H1 (cell line): ENCODE measurements around the gene SFXN4. TPM values are rescaled to one million over a fixed set of nuclear protein-coding genes. Genes with fewer than 3 reads are reported as not detected.

Source experiments
- CTCF ChIA-PET: fragments of 300-600 bp; sonication (Branson Sonifier 250); formaldehyde crosslinking; loops from one replicate; lab custom pipeline; 2021; ENCODE audit not compliant: partially characterized antibody; lab: Charles Lee
- POLR2A ChIA-PET: fragments of 300-600 bp; sonication (Branson Sonifier 250); formaldehyde crosslinking; loops from one replicate; lab custom pipeline; 2021; ENCODE audit warnings: inconsistent platforms; ENCODE audit not compliant: partially characterized antibody; lab: Charles Lee
- DNase-seq, 2 experiments: peaks; one replicate each; pipeline versions ENCODE4 v3.0.0 to v3.0.0-alpha.2; 2010 to 2022; ENCODE audit warnings: low spot score in 2 of 2, low read depth in 1 of 2, mixed read lengths in 1 of 2
- FAIRE-seq: peaks from 2 replicates; lab custom pipeline; 2011; peaks lifted over from hg19 to GRCh38; lab: Jason Lieb, UNC
- H2AFZ ChIP-seq: 2 replicates; pipeline ENCODE4 v1.8.1; 2012; ENCODE audit warnings: low read length, inconsistent platforms
- H2AK5ac ChIP-seq: 2 replicates; pipeline ENCODE4 v1.6.1; 2013; ENCODE audit warnings: low read depth, low read length
- H2BK120ac ChIP-seq: replicated peaks from 2 replicates; pipeline ENCODE3; 2013; ENCODE audit warnings: low read depth, low read length, inconsistent platforms
- H2BK12ac ChIP-seq: 2 replicates; pipeline ENCODE4 v1.6.1; 2013; ENCODE audit warnings: low read depth, low read length
- H2BK15ac ChIP-seq: 2 replicates; pipeline ENCODE4 v1.6.1; 2013; ENCODE audit warnings: low read length
- H2BK20ac ChIP-seq: 2 replicates; pipeline ENCODE4 v1.6.1; 2013; ENCODE audit warnings: low read length
- H2BK5ac ChIP-seq: 2 replicates; pipeline ENCODE4 v1.6.1; 2013; ENCODE audit warnings: low read depth, low read length
- H3K14ac ChIP-seq: 2 replicates; pipeline ENCODE4 v1.6.1; 2013; ENCODE audit warnings: inconsistent platforms; ENCODE audit not compliant: insufficient read length
- H3K18ac ChIP-seq: 2 replicates; pipeline ENCODE4 v1.6.1; 2013; ENCODE audit warnings: low read length; ENCODE audit errors: extremely low read depth
- H3K23ac ChIP-seq: 2 replicates; pipeline ENCODE4 v1.6.1; 2013; ENCODE audit warnings: inconsistent platforms; ENCODE audit not compliant: insufficient read length
- H3K23me2 ChIP-seq: 2 replicates; pipeline ENCODE4 v1.6.1; 2013; ENCODE audit warnings: low read depth, low read length
- H3K27ac ChIP-seq: 2 replicates; pipeline ENCODE4 v1.6.1; 2011; ENCODE audit warnings: low read depth, low read length, inconsistent platforms
- H3K27me3 ChIP-seq, 4 experiments: replicated peaks in 1 of 4; 1 replicate in 1 of 4; 2 replicates in 3 of 4; pipeline versions ENCODE4 v1.6.1 to v1.8.1; 2011 to 2013; ENCODE audit warnings: low read length in 3 of 4, mild to moderate bottlenecking in 3 of 4, inconsistent platforms in 2 of 4, mixed read lengths in 2 of 4, moderate library complexity in 1 of 4; ENCODE audit not compliant: control insufficient read depth in 3 of 4, insufficient read depth in 3 of 4; ENCODE audit errors: extremely low read depth in 1 of 4
- H3K36me3 ChIP-seq, 4 experiments: 2 replicates each; pipeline versions ENCODE4 v1.6.1 to v1.8.1; 2011 to 2013; ENCODE audit warnings: mild to moderate bottlenecking in 4 of 4, low read length in 3 of 4, moderate library complexity in 2 of 4, control low read depth in 1 of 4, inconsistent platforms in 1 of 4; ENCODE audit not compliant: insufficient read depth in 4 of 4, control insufficient read depth in 2 of 4
- H3K4ac ChIP-seq: replicated peaks from 2 replicates; pipeline ENCODE3; 2013; ENCODE audit warnings: low read length, low read depth, mixed read lengths, inconsistent platforms; ENCODE audit not compliant: insufficient read length
- H3K4me1 ChIP-seq, 4 experiments: replicated peaks in 1 of 4; 1 replicate in 1 of 4; 2 replicates in 3 of 4; pipeline versions ENCODE4 v1.6.1 to v1.8.1; 2011 to 2013; ENCODE audit warnings: low read length in 3 of 4, inconsistent platforms in 2 of 4, mixed read lengths in 1 of 4; ENCODE audit not compliant: insufficient read depth in 4 of 4, control insufficient read depth in 3 of 4
- H3K4me2 ChIP-seq, 2 experiments: 2 replicates each; pipeline versions ENCODE4 v1.6.1 to v1.8.1; 2011 to 2013; ENCODE audit warnings: low read depth in 2 of 2, low read length in 2 of 2, control low read depth in 1 of 2, inconsistent platforms in 1 of 2, mild to moderate bottlenecking in 1 of 2; ENCODE audit not compliant: insufficient read depth in 1 of 2
- H3K4me3 ChIP-seq, 4 experiments: fragments of 200-600, 300-600 bp in 1 of 4; sonication (generic), shearing (Covaris generic), sonication (Bioruptor Twin) in 1 of 4; 2 replicates each; pipeline versions ENCODE4 v1.5.1 to v1.8.1; 2011 to 2016; ENCODE audit warnings: low read length in 4 of 4, low read depth in 3 of 4, control low read depth in 2 of 4, inconsistent platforms in 2 of 4, mild to moderate bottlenecking in 2 of 4, mixed read lengths in 1 of 4, moderate library complexity in 1 of 4; ENCODE audit not compliant: insufficient read depth in 2 of 4; ENCODE audit errors: extremely low read depth in 1 of 4
- H3K56ac ChIP-seq: replicated peaks from 2 replicates; pipeline ENCODE3; 2013; ENCODE audit warnings: low read depth, mild to moderate bottlenecking, mixed read lengths, low read length, inconsistent platforms; ENCODE audit not compliant: insufficient read length
- H3K79me1 ChIP-seq: 2 replicates; pipeline ENCODE4 v1.6.1; 2013; ENCODE audit warnings: low read depth, low read length, control low read depth
- H3K79me2 ChIP-seq, 2 experiments: 2 replicates each; pipeline versions ENCODE4 v1.6.1 to v1.8.1; 2012 to 2013; ENCODE audit warnings: low read length in 2 of 2, mild to moderate bottlenecking in 2 of 2, inconsistent platforms in 1 of 2; ENCODE audit not compliant: insufficient read depth in 2 of 2, control insufficient read depth in 1 of 2
- H3K9ac ChIP-seq, 4 experiments: replicated peaks in 1 of 4; 1 replicate in 1 of 4; 2 replicates in 3 of 4; pipeline versions ENCODE4 v1.6.1 to v1.8.1; 2011 to 2013; ENCODE audit warnings: low read depth in 3 of 4, low read length in 3 of 4, control low read depth in 2 of 4, mild to moderate bottlenecking in 2 of 4, moderate library complexity in 2 of 4, inconsistent platforms in 1 of 4; ENCODE audit errors: extremely low read depth in 1 of 4
- H3K9me3 ChIP-seq, 2 experiments: 2 replicates each; pipeline versions ENCODE4 v1.6.1 to v1.8.1; 2012 to 2013; ENCODE audit warnings: mild to moderate bottlenecking in 2 of 2, moderate library complexity in 2 of 2, control low read depth in 1 of 2, inconsistent platforms in 1 of 2, low read depth in 1 of 2, low read length in 1 of 2, mixed read lengths in 1 of 2; ENCODE audit not compliant: insufficient read depth in 2 of 2
- H4K20me1 ChIP-seq, 2 experiments: replicated peaks in 1 of 2; 2 replicates each; pipeline versions ENCODE3 to v1.8.1; 2011 to 2013; ENCODE audit warnings: inconsistent platforms in 2 of 2, low read length in 2 of 2, mild to moderate bottlenecking in 1 of 2; ENCODE audit not compliant: insufficient read depth in 2 of 2, control insufficient read depth in 1 of 2
- H4K5ac ChIP-seq: 2 replicates; pipeline ENCODE4 v1.6.1; 2013; ENCODE audit warnings: low read length, low read depth, mixed read lengths, inconsistent platforms; ENCODE audit not compliant: insufficient read length
- H4K8ac ChIP-seq: 2 replicates; pipeline ENCODE4 v1.8.0; 2013; ENCODE audit warnings: mild to moderate bottlenecking, moderate library complexity, low read length, inconsistent platforms; ENCODE audit not compliant: insufficient read depth; ENCODE audit errors: extremely low read depth
- H4K91ac ChIP-seq: replicated peaks from 2 replicates; pipeline ENCODE3; 2013; ENCODE audit warnings: low read length, mixed read lengths, inconsistent platforms; ENCODE audit not compliant: insufficient read length
- EZH2 ChIP-seq: fragments of 200-600 bp; sonication (generic); IDR thresholded peaks from 2 replicates; pipeline ENCODE4 v1.7.1; 2012; ENCODE audit warnings: low read depth, mild to moderate bottlenecking, moderate library complexity, low read length, inconsistent platforms; ENCODE audit not compliant: severe bottlenecking
- KDM4A ChIP-seq: IDR thresholded peaks from one replicate; pipeline ENCODE4 v1.7.1; 2012; ENCODE audit warnings: low read depth, mild to moderate bottlenecking, moderate library complexity, low read length, inconsistent platforms; ENCODE audit not compliant: severe bottlenecking
- RFX5 ChIP-seq: IDR thresholded peaks from 2 replicates; pipeline ENCODE4 v1.6.1; 2011; ENCODE audit warnings: low read depth, low read length, improper control_type of control experiment, borderline replicate concordance
- RXRA ChIP-seq: IDR thresholded peaks from 2 replicates; pipeline ENCODE4 v1.6.1; 2011; ENCODE audit warnings: low read depth, mild to moderate bottlenecking, low read length, moderate library complexity; ENCODE audit not compliant: insufficient read depth
- SP4 ChIP-seq: IDR thresholded peaks from 2 replicates; pipeline ENCODE4 v1.6.1; 2012; ENCODE audit warnings: low read length, inconsistent platforms
- SRF ChIP-seq: IDR thresholded peaks from 2 replicates; pipeline ENCODE4 v1.6.1; 2011; ENCODE audit warnings: mild to moderate bottlenecking, low read depth, low read length, moderate library complexity
- TEAD4 ChIP-seq: IDR thresholded peaks from 2 replicates; pipeline ENCODE4 v1.6.1; 2012; ENCODE audit warnings: low read depth, low read length, inconsistent platforms, mixed read lengths
- WGBS, 2 experiments: shearing (Covaris generic) in 1 of 2; methylation state at CpG; one replicate each; pipeline versions ENCODE4 v1.1.6 to v1.1.7; 2013 to 2015; ENCODE audit warnings: low lambda C conversion rate in 2 of 2, mixed read lengths in 2 of 2, inconsistent platforms in 1 of 2, low coverage in 1 of 2, missing lambda C conversion rate in 1 of 2; ENCODE audit not compliant: insufficient replicate concordance in 2 of 2, insufficient coverage in 1 of 2, insufficient read length in 1 of 2; ENCODE audit errors: extremely low coverage in 1 of 2, missing lambda C conversion rate in 1 of 2; 5-methylcytosine and 5-hydroxymethylcytosine counted together
- polyA plus RNA-seq, 7 experiments: library from polyadenylated mRNA; depleted of rRNA in 3 of 7; stranded (reverse) in 5 of 7; unstranded in 2 of 7; fragments of >200 nt in 5 of 7; fragments of 200-250 nt in 2 of 7; gene quantifications; 1 replicate in 5 of 7; 2 replicates in 1 of 7; 4 replicates in 1 of 7; pipeline versions ENCODE4 v1.2.1 to v1.2.3, GENCODE V29; 2011 to 2013; ENCODE audit warnings: missing spikeins in 2 of 7, mixed read lengths in 2 of 7
- total RNA-seq: library from RNA; stranded (reverse); fragmentation: NEBNext Ultra II Directional; extraction: Animal tissue kit (Norgen Biotek cat#: 25700); gene quantifications from 2 replicates; pipeline ENCODE4 v1.2.1, GENCODE V29; 2021
- TF ChIP-seq, protein P1 (sequence below): IDR thresholded peaks from 2 replicates; pipeline ENCODE4 v1.6.1; 2011; ENCODE audit warnings: low read depth, mild to moderate bottlenecking, low read length; ENCODE audit not compliant: insufficient read depth

The SFXN4 gene
- total and polyA plus RNA-seq, 2 of the 8 experiments (the other 6 are each of a cell fraction or from before 2014, with no cell fraction given): 15.4 to 21.6 TPM

DNA sequence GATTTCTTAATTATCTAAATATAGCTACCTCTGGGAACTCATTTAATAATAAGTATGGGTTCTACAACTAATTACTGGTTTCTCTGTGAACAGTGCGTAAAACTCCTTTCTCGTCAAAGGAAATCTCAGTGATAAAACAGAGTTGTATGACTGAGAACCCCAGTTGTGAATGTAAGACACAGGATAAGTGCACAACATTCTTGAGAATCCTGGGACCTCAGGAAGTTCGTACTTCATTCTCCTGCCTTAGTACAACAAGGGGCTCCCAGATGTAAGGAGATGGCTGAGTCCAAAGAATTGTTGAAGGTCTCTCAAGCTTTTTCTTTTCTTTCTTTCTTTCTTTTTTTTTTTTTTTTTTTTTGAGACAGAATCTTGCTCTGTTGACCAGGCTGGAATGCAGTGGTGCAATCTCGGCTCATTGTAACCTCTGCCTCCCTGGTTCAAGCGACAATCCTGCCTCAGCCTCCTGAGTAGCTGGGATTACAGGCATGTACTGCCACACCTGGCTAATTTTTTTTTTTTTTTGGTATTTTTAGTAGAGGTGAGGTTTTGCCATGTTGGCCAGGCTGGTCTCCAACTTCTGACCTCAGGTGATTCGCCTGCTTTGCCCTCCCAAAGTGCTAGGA lies 49.1 kb downstream of the SFXN4 start:
- H2BK12ac ChIP-seq: no peak overlapping the region
- no peak overlapping the region for H3K4me3 ChIP-seq
- no peaks in the 10 kb centered on the region for H3K27me3 ChIP-seq
- no peaks in the 10 kb centered on the region for H3K79me2 ChIP-seq
- H4K5ac ChIP-seq: no peak overlapping the region
- H2BK20ac ChIP-seq: no peak overlapping the region
- no peak overlapping the region for H3K4ac ChIP-seq
- no peak overlapping the region for H2BK120ac ChIP-seq
- no peak for DNase-seq
- TF ChIP-seq EZH2: no peak
- TF ChIP-seq RXRA: no peak
- TF ChIP-seq RFX5: no peak
- TF ChIP-seq SP4: no peak
- no peak for TF ChIP-seq SRF
- no peak for TF ChIP-seq KDM4A
- TF ChIP-seq, protein P1, sequence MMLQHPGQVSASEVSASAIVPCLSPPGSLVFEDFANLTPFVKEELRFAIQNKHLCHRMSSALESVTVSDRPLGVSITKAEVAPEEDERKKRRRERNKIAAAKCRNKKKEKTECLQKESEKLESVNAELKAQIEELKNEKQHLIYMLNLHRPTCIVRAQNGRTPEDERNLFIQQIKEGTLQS: no peak
- TF ChIP-seq TEAD4: no peak
- no peak overlapping the region for H2AFZ ChIP-seq
- no peak overlapping the region for H3K23ac ChIP-seq
- H2AK5ac ChIP-seq: no peak overlapping the region
- no peak overlapping the region for H3K18ac ChIP-seq
- H3K56ac ChIP-seq: no peak overlapping the region
- no peak overlapping the region for H3K9ac ChIP-seq
- peaks cover 12 to 70% (median 37%) of the 10 kb centered on the region in 4 experiments for H3K36me3 ChIP-seq
- H3K23me2 ChIP-seq: no peaks in the 10 kb centered on the region
- FAIRE-seq: no peak
- H3K79me1 ChIP-seq: no peaks in the 10 kb centered on the region
- no peak overlapping the region for H4K91ac ChIP-seq
- no peak overlapping the region for H3K27ac ChIP-seq
- ChIA-PET CTCF (no interaction called here), POLR2A (interaction anchor here (0.6 to 1.5 kb wide), 5 partner anchors 12 to 62 kb away, joined by 3 to 4 read pairs (median 3); partner anchors contain the start of genes EIF3A and SFXN4)
- no peak overlapping the region; the same call in 1 of the 2 replicates for H4K8ac ChIP-seq
- H3K14ac ChIP-seq: no peak overlapping the region
- H2BK15ac ChIP-seq: no peak overlapping the region
- no peaks in the 10 kb centered on the region for H3K9me3 ChIP-seq
- no peak overlapping the region for H3K4me2 ChIP-seq
- H2BK5ac ChIP-seq: no peak overlapping the region
- no peaks in the 10 kb centered on the region for H3K4me1 ChIP-seq
- 89% methylated on average over 6 of the region's 6 CpGs; no CpG with 5 or more reads in 1 of the 2 experiments for WGBS, 2 experiments
- peaks cover 0 to 4% of the 10 kb centered on the region in 2 experiments for H4K20me1 ChIP-seq
